HTERT RPE-1 (cell line): ENCODE measurements around the gene GSK3B.

Source experiments
- in situ Hi-C: fragments of 300-500 bp; cut with MboI; formaldehyde crosslinking; loops from 4 replicates; pipeline ENCODE4 v1.14.3; 2020; ENCODE audit warnings: low sequenced_read_pairs

Gene GSK3B

GRCh38 chr3:120098710-120099109, 4.5 kb upstream of the GSK3B start:
- in situ Hi-C loops = no loop called here

- in situ Hi-C loops = no loop called here
Observed at GRCh38 chr3:120095979-120096426, 1.8 kb upstream of the GSK3B start.

GRCh38 chr3:120095226-120095978, 1.2 kb upstream of the GSK3B start:
- in situ Hi-C loops = no loop called here

- in situ Hi-C loops = no loop called here
Observed at GRCh38 chr3:120094776-120095225, 554 bp upstream of the GSK3B start.

- in situ Hi-C loops = no loop called here
Observed at GRCh38 chr3:120093119-120093910, 932 bp downstream of the GSK3B start.

- in situ Hi-C loops = no loop called here
Observed at GRCh38 chr3:120092474-120092873, 1.8 kb downstream of the GSK3B start.

- in situ Hi-C loops = no loop called here
Observed at GRCh38 chr3:120090422-120090821, 3.8 kb downstream of the GSK3B start.

GRCh38 chr3:120089089-120089488, 5.2 kb downstream of the GSK3B start:
- in situ Hi-C loops = no loop called here

GRCh38 chr3:120088622-120089021, 5.6 kb downstream of the GSK3B start:
- in situ Hi-C loops = no loop called here

- in situ Hi-C loops = no loop called here
Observed at GRCh38 chr3:120081719-120082118, 12.5 kb downstream of the GSK3B start.

GRCh38 chr3:120080836-120081235, 13.4 kb downstream of the GSK3B start:
- in situ Hi-C loops = no loop called here

GRCh38 chr3:120077731-120078130, 16.5 kb downstream of the GSK3B start:
- in situ Hi-C loops = no loop called here

- in situ Hi-C loops = no loop called here
Observed at GRCh38 chr3:120072867-120073525, 21.3 kb downstream of the GSK3B start.

- in situ Hi-C loops = no loop called here
Observed at GRCh38 chr3:120071259-120071658, 23.0 kb downstream of the GSK3B start.

GRCh38 chr3:120070263-120070981, 23.8 kb downstream of the GSK3B start:
- in situ Hi-C loops = no loop called here

GRCh38 chr3:120067083-120067482, 27.2 kb downstream of the GSK3B start:
- in situ Hi-C loops = no loop called here

GRCh38 chr3:120066634-120067033, 27.6 kb downstream of the GSK3B start:
- in situ Hi-C loops = no loop called here

- in situ Hi-C loops = no loop called here
Observed at GRCh38 chr3:120064641-120065040, 29.6 kb downstream of the GSK3B start.

GRCh38 chr3:120062474-120062873, 31.8 kb downstream of the GSK3B start:
- in situ Hi-C loops = no loop called here

- in situ Hi-C loops = no loop called here
Observed at GRCh38 chr3:120059081-120059864, 35.0 kb downstream of the GSK3B start.
